Stimulated activated CD4-positive, alpha-beta T cell treated with anti-CD3 and anti-CD28 coated beads, Interleukin-2, amount 100 ng/mL, for 48 hours (primary cell): ENCODE measurements around the gene DHX29.

Experiments
- DNase-seq, 2 donors: peaks; one replicate each; pipeline ENCODE4 v3.0.0-alpha.2; 2020

The DHX29 gene

GRCh38 chr5:55231029-55231918 is 76.2 kb downstream of the DHX29 start:
- DNase-seq, result no peak

DNA sequence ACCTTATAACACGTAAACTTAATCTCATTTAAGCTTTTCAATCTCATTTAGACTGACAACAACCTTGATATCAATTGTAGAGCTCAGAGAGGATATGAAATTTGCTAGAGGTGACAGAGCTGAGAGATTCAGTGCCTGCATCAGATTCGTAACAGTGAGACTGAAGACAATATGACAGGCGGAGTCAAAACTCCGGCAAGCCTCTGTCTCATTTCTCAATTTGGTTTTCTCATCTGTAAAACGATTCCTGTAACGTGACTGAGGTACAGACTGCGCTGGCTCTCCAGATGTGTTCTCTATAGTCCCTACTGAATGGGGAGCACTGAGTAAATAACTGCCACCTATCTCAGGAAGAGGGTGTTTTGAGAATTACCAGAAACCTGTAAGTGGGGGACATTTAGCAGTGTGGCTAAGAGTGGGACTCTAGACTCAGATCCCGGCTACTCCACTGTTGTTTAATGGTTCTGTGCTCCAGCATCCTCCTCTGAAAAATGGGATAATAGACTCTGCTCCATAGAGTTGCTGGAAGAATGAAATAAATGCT is 77.3 kb downstream of the DHX29 start:
- DNase-seq, result no peak

DNA sequence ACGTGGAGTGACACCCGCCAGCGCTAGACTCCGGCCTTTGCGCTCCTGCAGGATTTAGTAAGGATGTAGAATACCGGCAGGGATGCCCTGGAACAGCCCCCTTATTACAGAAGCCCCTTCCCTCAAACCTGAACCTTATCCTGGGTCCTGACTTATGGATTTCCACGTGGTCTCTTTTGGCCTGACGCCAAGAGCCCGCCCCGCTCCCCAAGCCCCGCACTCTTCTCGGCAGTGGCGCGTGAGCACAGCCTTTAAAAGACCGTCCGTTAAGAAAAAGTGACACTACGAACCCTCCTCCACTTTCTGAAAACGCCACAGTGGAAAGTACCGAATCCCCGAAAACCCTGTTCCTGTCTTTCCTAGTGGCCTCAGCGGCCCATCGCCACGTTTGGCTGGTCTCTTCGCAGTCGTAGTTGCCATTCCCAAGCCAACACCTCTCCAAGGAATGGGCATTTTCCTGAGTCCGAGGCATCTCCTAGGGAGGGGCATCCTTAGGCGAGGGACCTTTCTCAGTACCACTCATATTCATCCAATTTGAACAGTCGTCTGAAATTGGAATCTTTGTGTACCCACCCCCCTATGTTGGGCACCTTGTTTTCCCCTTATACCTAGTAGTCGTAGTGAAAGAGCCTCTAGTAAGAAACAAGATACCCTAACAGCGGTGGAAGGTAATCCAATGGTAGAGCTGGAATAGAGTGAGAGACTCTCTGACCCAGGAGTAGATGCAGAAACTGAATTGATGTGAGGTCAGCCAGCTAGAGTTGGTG is 79.6 kb downstream of the DHX29 start:
- no peak for DNase-seq

DNA sequence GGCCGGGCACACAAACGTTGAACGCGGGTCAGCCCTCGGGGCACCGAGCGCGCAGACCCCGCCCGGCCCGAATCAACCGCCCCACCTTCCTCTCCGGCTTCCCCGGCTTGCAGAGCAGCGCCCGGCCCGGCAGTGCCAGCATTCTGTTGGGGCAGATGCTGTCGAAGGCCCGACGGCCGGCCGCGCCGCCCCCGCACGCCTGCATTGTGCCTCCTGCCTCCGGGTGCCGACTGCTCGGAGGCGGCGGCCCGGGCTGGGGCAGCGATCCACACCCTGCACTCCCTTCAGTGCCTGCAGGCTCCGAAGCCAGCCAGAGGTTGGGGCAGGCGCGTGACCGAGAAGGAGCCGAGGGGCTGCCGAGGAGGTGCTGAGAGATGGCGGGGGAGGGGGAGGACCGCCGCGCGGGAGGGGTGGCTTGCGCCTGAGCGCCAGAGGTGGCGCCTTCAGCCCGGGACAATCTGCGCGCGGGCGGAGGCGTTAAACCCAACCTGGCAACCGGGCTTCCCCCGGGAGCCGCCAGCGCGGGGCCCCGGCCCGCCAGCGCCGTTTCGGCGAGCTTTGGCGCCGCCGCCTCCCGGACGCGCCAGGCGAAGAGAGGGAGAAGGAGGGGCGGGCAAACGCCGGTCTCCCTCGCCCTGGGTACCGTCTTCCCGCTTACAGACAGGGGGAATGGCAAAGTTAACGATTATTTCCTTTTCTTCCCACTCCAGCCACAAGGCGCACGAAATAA is 80.4 kb downstream of the DHX29 start, which contains the start of gene MCIDAS:
Gene MCIDAS, minus strand, starts transcription at position 382 of the 730 bp plus-strand sequence. Its CDS starts 177 bp downstream, at position 205.
- peak in 1 of 2 donors; percentile 63 for DNase-seq

DNA sequence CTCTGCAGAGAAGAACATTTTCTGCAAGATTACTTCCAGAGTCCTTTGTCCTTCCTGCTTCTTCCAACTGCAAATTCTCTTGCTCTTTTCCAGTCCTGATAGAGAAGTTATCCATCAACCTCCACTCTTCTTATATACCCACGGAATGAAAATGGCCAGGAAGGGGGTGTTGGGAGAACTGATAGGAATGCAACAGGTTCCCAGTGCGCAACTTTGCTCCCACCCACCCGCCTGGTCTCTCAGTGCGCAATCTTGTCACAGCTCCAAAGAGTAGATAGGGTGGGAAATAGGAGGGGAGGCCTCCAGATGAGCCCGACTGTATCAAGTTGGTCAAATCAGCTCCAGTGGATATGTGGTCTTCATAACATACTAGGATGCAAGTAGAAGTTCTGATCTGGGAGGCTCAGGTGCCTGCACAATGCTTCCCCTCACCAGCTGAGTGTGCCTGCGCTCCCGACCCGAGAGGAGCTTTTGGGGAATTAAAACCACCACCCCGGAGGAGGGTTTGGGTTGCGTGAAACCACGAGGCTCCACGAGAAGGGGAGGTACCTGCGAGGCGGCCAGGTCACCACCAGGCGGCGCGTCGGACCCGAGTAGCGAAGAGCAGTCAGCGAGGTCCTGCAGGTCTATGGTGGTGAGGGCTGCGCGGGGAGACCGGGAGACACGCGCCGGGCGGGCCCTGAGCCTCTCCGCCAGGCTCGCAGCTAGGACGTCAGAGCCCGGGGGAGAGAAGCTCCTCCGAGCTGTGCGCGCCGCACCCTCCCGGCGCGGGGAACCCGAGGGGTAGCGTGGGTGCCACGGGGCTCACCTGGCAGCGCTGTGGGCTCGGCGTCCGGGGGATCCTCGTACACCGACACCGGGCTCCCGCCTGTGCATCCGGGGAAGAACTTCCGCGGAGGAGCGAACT is 81.2 kb downstream of the DHX29 start:
- DNase-seq, result peak; percentile 69

DNA sequence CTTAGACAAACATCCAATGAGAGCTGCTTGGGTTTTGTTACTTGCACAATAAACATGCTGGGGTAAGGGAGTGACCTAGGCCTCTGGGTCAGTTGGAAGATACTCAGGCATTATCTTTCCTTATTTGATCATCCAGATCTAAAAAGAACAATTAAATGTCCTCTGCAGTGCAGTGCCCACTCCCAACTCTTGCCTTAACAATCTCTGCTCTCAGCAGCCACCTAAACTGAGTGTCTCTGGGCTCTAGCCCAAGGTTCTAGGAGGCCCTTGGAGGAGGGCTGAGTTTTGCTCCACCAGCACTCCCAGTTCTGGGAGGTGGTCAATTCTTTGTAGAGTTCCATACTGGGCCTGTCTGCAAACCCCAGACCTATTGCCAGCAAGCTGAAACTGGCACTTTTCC is 82.1 kb downstream of the DHX29 start:
- DNase-seq, result no peak

- DNase-seq, result no peak
These were observed 83.7 kb downstream of the DHX29 start for GRCh38 chr5:55223812-55224240.

GRCh38 chr5:55222985-55223811 is 84.3 kb downstream of the DHX29 start:
- no peak for DNase-seq

- DNase-seq, result no peak
These were observed 85.2 kb downstream of the DHX29 start for GRCh38 chr5:55222092-55222984.

- DNase-seq, result no peak
These were observed 86.9 kb downstream of the DHX29 start for GRCh38 chr5:55220433-55221185.

- no peak for DNase-seq
These were observed 87.7 kb downstream of the DHX29 start for GRCh38 chr5:55219770-55220169.

DNA sequence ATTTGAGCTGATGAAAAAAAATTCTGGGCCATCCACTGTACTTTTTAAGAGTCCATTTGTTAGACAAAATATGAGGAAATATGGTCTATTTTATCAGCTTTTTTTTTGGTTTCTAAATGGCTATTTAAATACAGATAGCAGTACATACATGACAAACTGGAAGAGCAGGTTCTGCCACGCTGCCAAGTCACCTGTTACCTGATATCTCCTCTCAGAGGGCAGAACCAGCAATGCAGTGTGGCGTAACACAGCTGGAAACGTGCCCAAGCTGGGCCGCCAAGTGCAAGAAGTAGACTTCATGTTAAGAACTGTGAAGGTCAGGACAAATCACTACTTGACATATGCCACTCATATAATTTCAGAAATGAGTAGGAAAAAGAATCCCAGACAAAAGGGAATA is 88.5 kb downstream of the DHX29 start:
- no peak for DNase-seq

DNA sequence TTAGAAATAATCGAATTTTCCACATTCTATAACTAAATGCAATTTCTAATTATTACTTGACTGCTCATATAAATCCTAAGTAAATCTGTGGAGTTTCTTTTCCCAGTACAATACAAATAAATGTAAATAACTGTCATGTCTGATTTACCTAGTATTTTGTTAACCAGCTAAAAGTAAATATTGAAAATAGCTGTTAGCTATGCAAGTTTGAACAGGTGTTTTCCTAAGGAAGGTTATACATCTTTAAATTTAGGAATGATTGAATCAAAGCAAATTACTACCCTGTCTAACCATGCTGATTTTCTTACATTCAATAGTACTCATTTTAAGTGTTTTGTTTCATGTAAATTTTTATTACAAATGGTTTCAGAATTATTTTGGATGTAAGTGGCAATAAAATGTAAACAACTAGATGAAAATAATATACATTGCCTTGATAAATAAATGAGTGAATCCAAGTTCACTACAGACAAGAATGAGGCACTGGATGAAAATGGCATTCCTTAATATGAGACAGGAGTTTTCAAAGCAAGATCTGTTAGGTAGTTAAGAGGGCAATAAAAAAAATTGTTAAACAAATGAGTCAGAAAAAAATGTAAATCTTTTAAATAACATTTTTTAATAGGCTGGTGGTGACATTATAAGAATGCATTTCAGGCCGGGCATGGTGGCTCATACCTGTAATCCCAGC is 96.2 kb downstream of the DHX29 start:
- DNase-seq, result no peak
